H4 (cell line): Measurements from ENCODE around the gene ACMSD. TPM values are rescaled to one million over a fixed set of nuclear protein-coding genes. Genes with fewer than 3 reads are reported as not detected.
"Not testable (repeated sequence)": the region's sequence is repeated elsewhere in the genome, so short reads cannot be mapped to it uniquely, and the experiment has no call there.

Source experiments
- DNase-seq: peaks from one replicate; pipeline ENCODE4 v3.0.0-alpha.2; 2015; ENCODE audit warnings: low spot score
- total RNA-seq: library from RNA; depleted of rRNA; stranded (reverse); fragments of >200 nt; shearing (Covaris generic); gene quantifications from 2 replicates; pipeline ENCODE4 v1.2.3, GENCODE V29; 2014

The ACMSD gene
- total RNA-seq, 1 experiment from 2014 or later: not detected

DNA sequence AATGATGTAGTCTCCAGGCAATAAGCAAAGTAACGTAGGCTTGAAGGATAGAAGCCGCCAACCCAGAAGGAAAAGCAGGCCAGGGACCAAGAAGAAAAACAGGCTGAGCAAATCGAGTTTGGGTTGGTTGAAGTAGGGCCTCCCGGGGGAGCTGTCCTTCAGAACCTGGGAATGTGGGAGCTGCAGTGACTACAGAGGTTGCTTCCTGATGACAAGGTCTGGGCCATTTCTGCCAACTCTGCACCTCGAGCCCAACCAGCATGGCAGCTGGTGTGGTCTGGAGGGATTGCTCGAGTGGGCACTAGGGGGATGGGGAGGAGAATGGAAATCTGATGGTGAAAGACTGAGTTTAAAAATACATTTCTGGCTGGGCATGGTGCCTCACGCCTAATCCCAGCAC lies 14.1 kb downstream of the ACMSD start:
- DNase-seq: no peak

DNA sequence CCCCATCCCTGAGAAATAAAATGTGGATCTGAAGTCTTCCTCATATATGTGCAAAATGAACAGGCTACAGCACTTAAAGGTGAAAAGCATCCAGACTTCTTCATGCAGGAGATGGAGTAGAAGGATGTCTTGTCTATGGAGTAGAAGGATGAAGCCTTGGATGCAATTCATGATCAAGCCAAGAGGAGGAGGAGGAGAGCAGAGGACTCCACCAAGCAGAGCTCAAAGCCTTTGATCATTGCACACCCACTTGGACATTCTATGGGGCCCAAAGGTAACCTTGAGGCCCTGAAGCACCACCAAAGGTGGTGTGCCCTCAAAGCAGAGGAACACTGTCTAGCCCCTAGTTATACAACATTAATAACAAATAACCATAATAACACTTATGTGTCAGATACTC lies 17.3 kb downstream of the ACMSD start:
- DNase-seq: no peak

DNA sequence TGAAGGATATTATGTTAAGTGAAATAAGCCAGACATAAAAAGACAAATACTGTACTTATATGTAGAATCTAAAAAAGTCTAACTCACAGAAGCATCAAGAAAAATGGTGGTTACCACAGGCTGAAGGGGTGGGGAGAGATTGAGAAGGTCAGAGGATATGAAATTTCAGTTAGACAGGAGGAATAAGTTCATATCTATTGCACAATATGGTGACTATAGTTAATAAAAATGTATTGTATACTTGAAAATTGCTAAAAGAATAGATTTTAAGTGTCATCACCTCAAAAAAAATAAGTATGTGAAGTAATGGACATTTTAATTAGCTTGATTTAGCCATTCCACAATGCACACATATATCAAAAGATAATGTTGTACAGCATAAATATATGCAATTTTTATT lies 19.8 kb downstream of the ACMSD start:
- DNase-seq: no peak

DNA sequence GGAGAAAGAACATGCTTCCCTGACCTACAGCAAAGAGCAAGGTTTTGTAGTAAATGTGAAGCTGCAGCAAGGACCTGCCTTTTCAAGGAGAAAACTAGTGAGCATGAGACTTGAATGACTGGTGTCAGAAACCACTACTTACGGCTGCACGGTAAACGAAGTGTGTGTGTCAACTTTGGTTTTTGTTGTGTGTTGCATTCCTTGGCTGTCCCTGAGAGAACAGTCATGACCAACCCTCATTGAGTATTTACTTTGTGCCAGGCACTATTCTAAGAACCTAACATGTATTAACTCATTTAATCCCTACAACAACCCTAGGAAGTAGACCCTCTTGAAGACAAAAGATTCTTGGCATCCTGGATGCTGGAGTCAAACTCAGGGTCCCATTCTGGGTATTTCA lies 22.8 kb downstream of the ACMSD start:
- no peak for DNase-seq

DNA sequence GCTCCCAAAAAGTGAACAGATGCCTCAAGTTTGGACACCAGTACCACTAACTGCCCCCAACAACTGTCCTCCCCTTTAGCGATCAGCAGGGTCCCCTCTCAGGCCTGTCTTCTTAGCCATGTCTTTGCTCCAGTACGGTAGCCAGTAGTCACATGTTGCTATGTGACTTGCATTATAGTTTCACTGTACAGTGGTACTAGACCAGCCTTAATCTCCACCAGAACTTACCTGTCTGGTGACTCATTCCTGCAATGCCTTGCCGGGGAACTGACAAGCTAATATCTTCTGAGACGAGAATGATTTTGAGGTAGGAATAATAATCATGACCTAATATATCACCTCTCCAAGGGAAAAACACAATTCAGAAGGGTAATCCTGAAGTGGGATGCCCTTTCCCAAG lies 23.7 kb downstream of the ACMSD start:
- DNase-seq: no peak

DNA sequence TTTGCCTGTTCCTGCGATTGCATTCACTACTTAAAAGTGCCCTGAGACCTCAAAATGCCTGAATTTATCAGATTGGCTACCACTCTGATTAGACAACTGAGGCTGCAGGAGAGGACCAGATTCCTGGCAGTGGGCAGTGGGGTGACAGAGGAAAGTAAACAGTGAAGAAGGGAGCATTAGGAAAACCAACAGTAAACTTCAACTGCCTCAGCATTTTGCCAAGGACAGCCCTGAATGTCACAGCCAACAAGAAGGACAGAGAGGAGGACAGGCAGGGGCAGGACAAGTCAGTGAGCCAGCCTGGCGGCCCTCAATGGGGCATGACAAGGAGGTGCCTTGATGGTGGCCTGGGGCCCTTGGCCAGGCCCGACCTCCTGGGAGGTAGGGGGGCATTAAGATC lies 24.3 kb downstream of the ACMSD start:
- DNase-seq: no peak

DNA sequence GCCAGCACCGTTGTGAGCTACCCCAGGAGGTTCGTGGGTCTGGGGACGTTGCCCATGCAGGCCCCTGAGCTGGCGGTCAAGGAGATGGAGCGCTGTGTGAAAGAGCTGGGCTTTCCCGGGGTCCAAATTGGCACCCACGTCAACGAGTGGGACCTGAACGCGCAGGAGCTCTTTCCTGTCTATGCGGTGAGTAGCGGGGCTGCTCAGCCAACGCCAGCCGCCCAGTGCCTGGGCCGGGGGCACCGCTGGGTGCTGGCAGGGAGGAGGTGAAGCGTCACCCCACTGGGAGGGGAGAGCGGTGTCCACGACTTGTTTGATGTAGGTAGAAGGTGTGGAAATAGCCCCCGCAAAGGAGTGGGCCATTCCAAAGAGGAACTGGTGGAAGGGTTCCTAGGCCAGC lies 25.0 kb downstream of the ACMSD start:
- no peak for DNase-seq

DNA sequence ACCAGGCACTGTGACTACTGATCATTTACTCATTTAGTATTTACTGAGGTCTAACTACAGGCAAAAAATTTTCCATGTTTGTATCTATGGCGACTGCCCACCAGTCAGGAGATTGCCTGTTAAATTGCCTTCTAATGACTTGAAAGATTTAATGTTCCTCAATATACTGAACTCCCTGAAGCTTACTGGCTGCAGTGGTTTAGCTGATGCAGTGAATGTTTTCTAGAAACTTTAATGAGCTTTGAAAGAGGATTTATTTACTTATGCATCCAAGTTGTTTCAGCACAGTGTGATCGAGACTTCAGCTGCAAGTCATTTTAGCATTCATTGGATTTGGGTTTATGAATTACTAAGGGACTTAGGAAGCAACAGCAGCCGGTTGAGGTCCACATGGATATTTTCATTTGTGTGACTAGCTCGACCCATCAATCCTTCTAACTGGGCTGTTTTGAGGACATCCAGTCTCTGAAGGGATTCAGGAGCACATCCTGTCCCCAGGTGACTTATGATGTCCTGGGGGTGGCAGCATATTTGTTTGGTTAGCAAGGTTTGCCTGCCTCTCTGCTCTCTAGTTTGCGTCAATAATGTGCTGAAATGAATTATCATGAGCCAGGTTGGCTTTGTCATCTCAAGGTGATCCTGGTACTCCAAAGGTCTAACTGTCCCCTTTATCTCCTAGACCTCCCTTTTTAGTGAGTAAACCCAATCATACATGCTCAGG lies 26.8 kb downstream of the ACMSD start:
- no peak for DNase-seq

DNA sequence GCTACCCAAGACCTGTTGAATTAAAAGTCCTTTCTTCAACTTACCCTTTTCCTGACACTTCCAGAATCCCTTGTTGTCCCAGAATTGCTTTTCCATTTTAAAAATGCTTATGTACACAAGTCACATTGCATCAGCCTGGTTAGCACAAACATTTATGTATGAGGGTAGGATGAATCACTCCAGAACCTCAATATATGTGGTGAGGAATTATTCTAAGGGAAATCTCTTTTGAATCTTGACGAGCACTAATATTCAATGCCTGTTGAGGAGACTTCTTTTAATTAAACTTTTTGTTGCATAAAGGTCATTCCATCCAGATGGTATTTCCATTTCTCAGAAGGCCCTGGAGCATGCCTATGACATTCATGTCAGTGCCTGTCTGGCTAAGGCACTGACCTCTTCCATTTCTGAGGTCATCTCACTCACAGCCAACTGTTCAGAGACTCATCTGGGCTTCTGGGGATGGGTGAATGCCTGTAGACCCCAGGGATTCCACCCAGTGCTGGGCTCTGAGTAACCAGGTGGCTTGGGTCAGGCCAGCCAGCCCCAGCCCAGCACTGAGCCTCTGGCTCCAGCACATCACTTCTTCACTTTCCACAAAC lies 28.2 kb downstream of the ACMSD start:
- DNase-seq: peak; percentile 42

DNA sequence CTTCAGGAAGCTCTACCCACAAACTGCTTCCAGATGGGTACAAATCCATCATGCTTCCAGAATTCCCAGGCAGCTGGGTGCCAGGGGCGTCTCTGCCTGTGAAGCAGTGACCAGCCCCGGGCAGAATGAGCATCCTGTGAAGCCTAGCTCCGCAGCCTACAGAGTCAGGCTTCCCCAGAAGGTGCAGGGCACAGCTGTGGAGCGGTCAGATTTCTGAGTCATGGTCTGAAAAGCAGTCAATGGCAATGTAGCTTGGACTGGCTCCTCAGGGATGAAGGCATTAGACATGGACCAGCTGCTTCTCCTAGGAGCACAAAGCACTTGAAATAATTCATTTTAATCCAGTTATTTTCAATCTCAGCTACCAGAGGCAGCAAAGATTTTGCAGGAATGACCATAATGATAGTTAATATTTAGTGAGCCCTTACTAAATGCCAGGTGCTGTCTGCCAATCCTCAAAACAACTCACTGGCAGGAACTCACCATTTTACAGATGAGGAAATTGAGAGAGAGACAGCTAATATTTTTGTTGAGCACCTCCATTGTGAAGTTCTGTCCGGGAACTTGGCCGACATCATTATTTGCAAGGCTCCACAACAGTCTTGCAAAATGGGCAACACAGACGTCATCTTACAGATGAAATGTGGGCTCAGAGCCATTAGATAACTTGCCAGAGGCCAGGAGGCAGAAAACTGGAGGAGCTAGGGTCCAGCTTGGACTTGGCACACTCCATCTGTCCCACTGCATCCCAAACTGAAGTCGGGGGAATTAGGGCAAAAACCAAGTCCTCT lies 31.7 kb downstream of the ACMSD start:
- DNase-seq: no peak

DNA sequence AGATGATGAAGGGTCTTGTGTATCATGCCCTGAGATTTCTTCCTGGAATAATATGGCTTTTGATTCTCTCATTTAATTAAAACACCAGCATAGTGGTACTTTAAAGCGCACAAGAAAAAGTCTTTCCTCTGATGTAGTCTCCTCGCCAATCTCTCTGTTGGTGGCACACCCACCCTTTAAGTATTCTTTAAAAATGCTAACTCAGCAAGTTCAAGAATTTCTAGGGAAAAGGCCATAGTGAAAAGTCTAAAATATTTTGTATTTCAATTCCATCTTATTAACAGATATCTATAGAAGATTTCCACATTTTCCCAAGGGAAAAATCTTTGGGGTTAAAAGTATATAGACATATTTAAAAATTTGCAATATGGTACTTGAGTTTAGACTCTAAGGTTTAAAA lies 34.7 kb downstream of the ACMSD start:
- no peak for DNase-seq

DNA sequence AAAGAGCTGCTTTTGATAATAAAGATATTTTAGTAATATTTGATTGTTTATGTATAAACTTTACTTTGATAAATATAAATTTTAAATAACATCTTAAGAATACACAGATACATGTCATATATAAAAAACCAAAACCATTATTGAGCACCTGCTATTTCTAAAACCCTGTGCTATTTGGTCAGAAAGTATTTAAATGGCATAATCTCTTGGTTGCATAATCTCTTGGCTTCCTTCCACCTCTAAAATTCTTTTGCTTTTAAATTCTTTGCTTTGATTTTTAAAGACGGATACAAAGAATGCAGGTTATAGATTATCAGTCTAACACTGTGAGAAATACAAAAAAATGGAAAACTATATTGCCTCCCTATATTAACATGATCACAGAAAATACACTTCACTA lies 36.9 kb downstream of the ACMSD start:
- no peak for DNase-seq

DNA sequence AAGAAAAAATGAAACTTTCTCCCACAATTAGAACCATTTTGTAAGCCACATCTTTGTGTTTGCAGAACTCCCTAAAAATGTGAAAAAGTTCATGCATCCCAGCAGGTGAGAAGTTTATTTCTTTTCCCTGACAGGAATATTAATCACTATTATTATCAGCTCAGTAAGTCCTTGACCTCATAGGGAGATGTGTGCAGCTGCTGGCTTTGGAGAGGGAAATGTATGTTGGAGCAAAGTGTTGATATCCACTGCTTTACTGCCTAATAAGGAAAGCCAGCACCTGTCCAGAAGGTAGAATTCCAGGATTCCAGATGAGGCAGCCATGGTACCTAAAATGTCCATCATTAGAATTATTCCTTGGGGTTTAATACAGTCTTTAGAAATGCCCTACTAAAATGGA lies 44.4 kb downstream of the ACMSD start:
- DNase-seq: no peak

DNA sequence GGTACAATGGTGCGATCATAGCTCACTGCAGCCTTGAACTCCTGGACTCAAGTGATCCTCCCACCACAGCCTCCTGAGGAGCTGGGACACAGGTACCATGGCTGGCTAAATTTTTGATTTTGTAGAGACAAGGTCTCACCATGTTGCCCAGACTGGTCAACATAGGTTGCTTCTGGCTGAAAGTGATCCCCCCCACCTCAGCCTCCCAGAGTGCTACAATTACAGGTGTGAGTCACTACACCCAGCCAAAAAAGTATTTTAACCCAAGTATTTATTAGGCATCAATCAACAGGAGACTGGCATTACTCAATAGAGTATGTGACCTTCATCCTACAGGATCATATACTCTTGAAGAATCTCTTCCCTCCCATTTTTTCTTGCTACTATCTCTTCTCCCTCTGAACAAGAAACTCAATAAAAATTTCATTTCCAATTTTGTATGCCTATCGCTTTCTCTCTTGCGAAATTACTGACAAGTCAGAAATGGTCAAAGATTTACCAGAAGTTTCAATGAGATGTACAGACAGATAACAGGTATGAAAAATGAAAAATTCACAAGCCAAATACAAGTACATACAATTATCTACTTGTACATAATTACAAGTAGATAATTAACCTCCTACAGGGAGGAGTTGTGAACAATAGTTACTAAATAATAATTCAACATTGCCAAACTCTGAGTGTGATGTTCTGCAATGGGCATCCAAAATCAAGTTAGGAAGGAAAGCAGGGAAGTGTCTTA lies 45.3 kb downstream of the ACMSD start:
- no peak for DNase-seq

DNA sequence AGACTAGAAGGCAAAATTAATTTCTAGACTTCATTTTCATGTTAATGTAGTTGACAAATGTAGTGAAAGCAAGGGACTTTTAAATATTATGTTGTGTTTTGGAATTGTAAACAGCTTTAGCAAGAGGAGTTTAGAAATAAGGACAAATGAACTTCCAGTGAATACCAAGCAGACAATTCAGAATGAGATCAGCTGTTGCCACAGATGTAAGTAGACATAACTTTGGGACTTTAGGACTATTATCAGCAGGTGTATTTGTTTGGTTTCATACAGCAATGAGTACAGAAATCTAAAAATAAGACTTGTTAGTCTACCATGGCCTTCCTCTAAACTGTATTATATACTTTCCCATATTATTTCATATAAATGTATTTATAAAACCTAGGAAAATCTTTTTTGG lies 46.0 kb downstream of the ACMSD start:
- DNase-seq: no peak

DNA sequence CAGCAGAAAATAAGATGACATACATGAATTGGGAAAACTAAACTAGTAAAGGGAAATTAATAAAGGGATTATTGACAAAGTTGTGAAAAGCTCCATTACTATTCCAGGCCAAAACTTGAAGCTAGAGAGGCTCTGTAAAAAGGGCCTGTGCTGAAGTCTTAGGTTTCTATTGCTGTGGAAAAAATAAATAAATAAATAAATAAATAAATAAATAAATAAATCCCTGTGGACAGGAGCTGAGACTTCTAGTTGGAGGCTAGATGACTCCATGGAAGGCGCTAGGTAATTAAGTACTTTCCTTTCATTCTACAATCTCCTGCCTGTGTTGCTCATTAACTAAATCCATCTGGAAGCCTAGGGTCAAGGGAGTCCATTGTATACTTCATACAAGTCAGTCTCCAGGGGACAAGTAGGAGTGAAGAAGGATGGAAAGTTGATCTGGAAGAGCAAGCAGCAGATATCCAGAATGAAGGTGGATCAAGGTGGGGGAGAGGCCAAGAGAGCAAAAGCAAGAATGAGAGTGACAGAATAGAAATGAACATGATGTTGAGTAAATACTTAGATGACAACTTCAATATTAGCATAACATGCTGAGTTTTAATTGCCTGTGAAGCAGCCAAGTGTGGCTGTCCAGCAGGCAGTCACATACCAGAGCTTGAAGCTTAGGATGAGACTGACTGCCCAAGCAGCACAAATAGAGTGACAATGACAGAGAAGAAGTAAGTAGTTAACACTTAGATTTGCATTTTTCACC lies 54.0 kb downstream of the ACMSD start:
- no peak for DNase-seq

DNA sequence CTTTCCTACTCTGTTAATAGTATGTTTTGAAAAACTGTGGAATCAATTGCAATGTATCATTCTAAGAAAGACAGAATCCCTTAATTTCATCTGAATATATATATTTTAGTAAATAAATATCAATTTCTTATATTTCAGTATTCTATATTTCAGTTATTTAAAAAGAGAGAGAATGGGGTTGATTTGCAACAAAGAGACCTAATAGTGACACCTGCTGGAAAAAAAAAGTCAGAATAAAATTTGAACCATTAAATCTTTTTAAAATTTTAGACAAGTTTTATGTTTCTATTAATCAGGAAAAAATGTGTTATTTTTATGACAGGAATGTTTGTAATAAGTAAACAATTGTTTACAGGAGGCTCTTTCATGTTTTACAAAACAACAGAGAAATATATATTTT lies 59.5 kb downstream of the ACMSD start:
- DNase-seq: no peak

DNA sequence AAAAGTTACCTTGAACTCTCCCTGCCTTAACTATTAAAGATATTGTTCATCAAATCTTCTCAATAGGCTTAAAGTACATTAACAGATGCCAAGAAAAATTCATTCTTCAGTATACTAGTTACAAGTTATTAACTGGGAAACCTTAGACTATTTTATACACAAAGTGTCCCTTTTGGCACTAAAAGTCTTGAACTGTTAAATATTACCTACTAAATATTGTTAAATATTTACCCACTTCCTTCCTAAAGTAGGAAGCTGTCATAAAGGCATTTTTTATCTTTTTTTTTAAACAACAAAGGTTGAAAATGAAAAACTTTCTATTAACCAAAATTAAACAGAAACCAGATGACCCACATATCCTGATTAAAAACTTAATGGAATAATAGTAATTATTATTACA lies 60.8 kb downstream of the ACMSD start:
- DNase-seq: no peak

DNA sequence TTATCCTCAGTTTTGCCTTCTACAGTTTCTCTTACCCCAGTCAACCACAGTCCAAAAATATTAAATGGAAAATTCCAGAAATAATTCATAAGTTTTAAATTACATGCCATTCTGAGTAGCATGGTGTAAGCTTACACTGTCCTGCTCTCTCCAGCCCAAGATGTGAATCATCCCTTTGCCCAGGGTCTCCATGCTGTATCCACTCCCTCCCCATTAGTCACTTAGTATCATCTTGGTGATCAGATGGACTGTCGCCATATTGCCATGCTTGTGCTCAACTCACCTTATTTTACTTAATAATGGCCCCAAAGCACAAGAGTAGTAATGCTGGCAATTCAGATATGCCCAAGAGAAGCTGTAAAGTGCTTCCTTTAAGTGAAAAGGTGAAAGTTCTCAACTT lies 61.7 kb downstream of the ACMSD start:
- no peak for DNase-seq

DNA sequence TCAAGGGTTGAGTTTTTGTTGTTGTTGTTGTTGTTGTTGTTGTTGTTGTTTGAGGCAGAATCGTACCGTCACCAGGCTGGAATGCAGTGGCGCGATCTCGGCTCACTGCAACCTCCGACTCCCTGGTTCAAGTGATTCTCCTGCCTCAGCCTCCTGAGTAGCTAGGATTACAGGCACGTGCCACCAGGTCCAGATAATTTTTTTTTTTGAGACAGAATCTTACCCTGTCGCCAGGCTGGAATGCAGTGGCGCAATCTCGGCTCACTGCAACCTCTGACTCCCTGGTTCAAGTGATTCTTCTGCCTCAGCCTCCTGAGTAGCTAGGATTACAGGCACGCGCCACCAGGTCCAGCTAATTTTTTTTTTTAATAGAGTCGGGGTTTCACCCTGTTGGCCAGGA lies 65.3 kb downstream of the ACMSD start:
- DNase-seq: not testable (repeated sequence)

DNA sequence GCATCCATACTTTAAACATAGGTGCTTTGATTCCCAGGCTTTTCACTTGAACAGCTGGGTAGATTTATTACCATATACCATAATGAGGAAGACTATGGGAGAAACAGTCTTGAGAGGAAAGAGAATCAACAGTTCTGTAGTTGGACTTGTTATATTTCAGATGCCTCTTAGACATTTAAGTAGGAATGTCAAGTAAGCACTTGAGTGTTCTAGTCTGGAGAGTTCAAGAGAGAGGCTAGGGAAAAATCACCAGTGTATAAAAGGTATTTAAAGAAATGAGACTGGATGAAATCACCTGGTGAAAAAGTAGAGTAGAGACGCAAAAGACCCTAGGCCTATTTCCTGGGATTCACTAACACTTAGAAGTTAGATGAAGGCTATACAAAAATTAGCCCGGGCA lies 66.8 kb downstream of the ACMSD start:
- no peak for DNase-seq

DNA sequence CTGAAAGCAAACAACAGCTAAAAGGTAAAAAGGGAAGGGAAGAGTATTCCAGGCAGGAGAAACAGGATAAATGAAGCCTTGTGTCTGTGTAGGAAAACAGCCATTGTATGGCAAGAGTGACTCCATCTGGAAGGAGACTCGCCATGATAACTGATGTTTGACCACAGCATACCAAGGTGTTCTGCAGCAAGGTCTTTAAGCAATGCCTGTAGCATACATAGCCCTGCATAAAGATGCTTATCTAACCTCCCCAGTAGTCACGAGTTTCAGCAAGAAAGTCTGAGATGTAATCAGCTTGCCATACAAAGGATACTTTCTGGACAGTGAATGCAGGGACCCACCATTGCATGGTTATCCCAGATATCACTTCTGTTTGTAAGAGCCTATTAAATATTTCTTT lies 68.3 kb downstream of the ACMSD start:
- DNase-seq: no peak
